Measurements from ENCODE around the gene PTGES2.
"Not testable (repeated sequence)": the region's sequence is repeated elsewhere in the genome, so short reads cannot be mapped to it uniquely, and the experiment has no call there.

Gene PTGES2

DNA sequence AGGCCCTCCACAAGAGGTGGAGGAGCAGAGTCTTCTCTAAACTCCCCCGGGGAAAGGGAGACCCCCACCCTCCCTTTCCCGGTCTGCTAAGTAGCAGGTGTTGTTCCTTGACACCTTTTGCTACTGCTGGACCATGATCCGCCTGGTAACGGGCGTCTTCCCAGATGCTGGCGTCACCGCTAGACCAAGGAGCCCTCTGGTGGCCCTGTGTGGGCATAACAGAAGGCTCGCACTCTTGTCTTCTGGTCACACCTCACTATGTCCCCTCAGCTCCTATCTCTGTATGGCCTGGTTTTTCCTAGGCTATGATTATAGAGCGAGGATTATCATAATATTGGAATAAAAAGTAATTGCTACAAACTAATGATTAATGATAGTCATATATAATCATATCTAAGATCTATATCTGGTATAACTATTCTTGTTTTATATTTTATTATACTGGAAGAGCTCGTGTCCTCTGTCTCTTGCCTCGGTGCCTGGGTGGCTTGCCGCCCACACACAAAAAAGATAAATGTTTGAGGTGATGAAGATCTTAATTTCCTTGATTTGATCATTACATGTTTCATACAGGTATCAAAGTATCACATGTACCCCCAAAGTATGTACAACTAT lies 2.6 kb upstream of the PTGES2 start:
- not testable (repeated sequence) for H3F3A ChIP-seq (ENCODE audit: insufficient read depth, low read length); H3K4me1 ChIP-seq (ENCODE audit: low read length); H3K4me2 ChIP-seq (ENCODE audit: low read depth, low read length)

DNA sequence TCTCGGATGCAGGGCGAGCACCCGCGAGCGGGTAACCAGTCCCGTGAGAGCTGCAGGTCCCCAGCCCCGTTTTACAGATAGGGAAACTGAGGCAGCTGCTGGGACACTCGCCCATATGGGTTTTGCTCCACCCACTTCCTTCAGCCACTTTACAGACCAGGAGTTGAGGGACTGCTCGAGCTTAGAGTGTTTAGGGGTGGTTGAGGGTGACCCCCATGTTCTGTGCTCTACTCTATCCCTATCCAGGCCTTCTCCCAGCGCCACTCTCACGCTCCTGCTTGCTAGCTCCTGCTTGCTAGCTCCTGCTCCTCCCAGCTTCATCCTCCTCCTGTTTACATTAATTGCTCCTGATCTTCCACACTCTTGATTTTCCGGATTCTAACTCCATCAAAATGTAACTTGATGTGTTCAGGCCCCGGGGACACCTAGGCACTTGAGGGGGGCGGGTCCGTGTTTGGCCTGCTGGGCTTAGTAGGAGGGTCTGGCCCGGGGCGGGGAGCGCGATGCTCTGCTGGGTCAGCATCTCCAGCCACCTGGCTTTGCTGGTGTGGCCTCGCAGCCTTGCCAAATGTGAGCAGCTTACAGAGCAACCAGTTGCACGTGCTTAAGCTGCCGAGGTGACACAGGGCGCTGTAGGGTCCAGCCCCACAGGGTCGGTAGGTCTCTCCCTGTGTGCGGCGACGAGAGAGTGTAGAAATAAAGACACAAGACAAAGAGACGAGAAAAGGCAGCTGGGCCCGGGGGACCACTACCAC lies 1.5 kb upstream of the PTGES2 start:
- H3K4me2 ChIP-seq (ENCODE audit: low read depth, low read length), result peak overlapping the region; percentile 89
- H3K9me2 ChIP-seq (replicated peaks; ENCODE audit: insufficient read depth, low read length), result no peaks in the 10 kb centered on the region
- H3K79me2 ChIP-seq (ENCODE audit: low read length), result peaks cover 33% of the 10 kb centered on the region
- H3K27ac ChIP-seq (ENCODE audit: low read length), result no peak overlapping the region
- peaks cover 28% of the 10 kb centered on the region for H3K27me3 ChIP-seq (replicated peaks; ENCODE audit: insufficient read depth, low read length)
- H3K9ac ChIP-seq (ENCODE audit: low read length), result peak overlapping the region; percentile 99; the same call in 1 of the 2 replicates
- H3K4me1 ChIP-seq (ENCODE audit: low read length), result peaks cover 7% of the 10 kb centered on the region
- no peaks in the 10 kb centered on the region for H4K20me1 ChIP-seq (ENCODE audit: insufficient read depth, low read length)
- H3F3A ChIP-seq (ENCODE audit: insufficient read depth, low read length), result 0 out of 2 replicates have a peak, but pooled peaks cover 6% of the 10 kb centered on the region
- H2AFZ ChIP-seq (ENCODE audit: low read length), result peak overlapping the region; percentile 97
- no peaks in the 10 kb centered on the region for H3K36me3 ChIP-seq (replicated peaks; ENCODE audit: insufficient read depth, low read length)
- DNase-seq, result peak; percentile 21
- H3K4me3 ChIP-seq (ENCODE audit: low read length), result peak overlapping the region; percentile 71
- no peaks in the 10 kb centered on the region for H3K9me3 ChIP-seq (replicated peaks; ENCODE audit: insufficient read depth, low read length)
- TF ChIP-seq EZH2phosphoT487 (IDR thresholded peaks at IDR 0.05; ENCODE audit: low read length), result no peak

More for the DNA sequence above, 2.6 kb upstream of the PTGES2 start:
- H3K9me2 ChIP-seq (replicated peaks; ENCODE audit: insufficient read depth, low read length); DNase-seq; H3K36me3 ChIP-seq (replicated peaks; ENCODE audit: insufficient read depth, low read length); H3K4me3 ChIP-seq (ENCODE audit: low read length); H3K9ac ChIP-seq (ENCODE audit: low read length); H4K20me1 ChIP-seq (ENCODE audit: insufficient read depth, low read length); H2AFZ ChIP-seq (ENCODE audit: low read length); H3K9me3 ChIP-seq (replicated peaks; ENCODE audit: insufficient read depth, low read length); H3K27ac ChIP-seq (ENCODE audit: low read length): not testable (repeated sequence)
- Histone ChIP-seq H3K27me3 (replicated peaks; ENCODE audit: insufficient read depth, low read length) (peaks cover 34% of the 10 kb centered on the region), H3K79me2 (ENCODE audit: low read length) (peaks cover 24% of the 10 kb centered on the region)
- TF ChIP-seq, protein P1, sequence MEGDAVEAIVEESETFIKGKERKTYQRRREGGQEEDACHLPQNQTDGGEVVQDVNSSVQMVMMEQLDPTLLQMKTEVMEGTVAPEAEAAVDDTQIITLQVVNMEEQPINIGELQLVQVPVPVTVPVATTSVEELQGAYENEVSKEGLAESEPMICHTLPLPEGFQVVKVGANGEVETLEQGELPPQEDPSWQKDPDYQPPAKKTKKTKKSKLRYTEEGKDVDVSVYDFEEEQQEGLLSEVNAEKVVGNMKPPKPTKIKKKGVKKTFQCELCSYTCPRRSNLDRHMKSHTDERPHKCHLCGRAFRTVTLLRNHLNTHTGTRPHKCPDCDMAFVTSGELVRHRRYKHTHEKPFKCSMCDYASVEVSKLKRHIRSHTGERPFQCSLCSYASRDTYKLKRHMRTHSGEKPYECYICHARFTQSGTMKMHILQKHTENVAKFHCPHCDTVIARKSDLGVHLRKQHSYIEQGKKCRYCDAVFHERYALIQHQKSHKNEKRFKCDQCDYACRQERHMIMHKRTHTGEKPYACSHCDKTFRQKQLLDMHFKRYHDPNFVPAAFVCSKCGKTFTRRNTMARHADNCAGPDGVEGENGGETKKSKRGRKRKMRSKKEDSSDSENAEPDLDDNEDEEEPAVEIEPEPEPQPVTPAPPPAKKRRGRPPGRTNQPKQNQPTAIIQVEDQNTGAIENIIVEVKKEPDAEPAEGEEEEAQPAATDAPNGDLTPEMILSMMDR (IDR thresholded peaks at IDR 0.05; ENCODE audit: low read length), result peak; percentile 9; the same call in 1 of the 2 replicates

DNA sequence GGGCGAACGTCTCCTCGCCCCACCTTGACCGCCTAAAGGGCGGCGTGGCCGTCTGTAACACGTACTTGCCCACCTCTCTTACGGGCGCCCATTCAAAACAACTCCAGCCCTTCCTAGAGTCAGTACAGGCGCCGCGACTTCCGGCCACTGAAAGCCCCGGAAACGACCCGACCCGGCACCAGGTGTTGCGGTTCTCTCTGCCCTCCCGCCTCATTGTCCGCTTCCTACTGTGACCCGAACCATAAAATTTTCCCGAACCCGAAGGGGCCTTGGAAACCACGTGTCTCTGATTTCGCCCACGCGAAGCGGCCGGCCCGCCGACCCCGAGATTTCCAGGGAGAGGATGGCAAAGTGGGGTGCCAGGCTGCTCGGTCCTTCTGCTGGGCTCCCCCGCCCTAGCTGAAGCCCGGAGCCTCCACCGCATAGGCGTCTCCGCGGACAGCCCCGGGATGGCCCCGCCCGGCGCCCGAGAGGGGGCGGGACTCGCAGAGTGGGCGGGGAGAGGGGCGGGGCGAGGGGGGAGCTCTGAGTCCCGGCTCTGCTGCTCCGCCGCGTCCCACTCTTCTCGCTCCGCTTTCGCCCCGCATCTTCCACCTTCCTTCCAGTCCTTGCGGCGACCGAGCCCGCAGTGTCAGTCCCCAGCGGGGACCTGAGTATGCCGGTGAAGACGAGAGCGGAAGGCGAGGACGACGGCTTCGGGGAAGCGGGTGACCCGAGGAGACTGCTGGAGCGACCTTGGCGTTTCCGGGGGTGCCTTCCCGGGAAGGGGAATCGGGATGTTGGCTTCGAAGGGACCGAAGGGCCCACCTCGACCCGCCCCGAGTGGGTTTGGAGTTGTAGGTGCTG lies 684 bp upstream of the PTGES2 start:
- peak overlapping the region; percentile 99 for H3K9ac ChIP-seq (ENCODE audit: low read length)
- peak overlapping the region; percentile 87 for H3K27ac ChIP-seq (ENCODE audit: low read length)
- H2AFZ ChIP-seq (ENCODE audit: low read length), result peak overlapping the region; percentile 97
- peaks cover 20% of the 10 kb centered on the region for H3K27me3 ChIP-seq (replicated peaks; ENCODE audit: insufficient read depth, low read length)
- H3K79me2 ChIP-seq (ENCODE audit: low read length), result peaks cover 33% of the 10 kb centered on the region
- no peaks in the 10 kb centered on the region for H3K9me3 ChIP-seq (replicated peaks; ENCODE audit: insufficient read depth, low read length)
- peak; percentile 92 for DNase-seq
- H4K20me1 ChIP-seq (ENCODE audit: insufficient read depth, low read length), result no peaks in the 10 kb centered on the region
- peaks cover 7% of the 10 kb centered on the region for H3K4me1 ChIP-seq (ENCODE audit: low read length)
- 0 out of 2 replicates have a peak, but pooled peaks cover 6% of the 10 kb centered on the region for H3F3A ChIP-seq (ENCODE audit: insufficient read depth, low read length)
- TF ChIP-seq, protein P1 (IDR thresholded peaks at IDR 0.05; ENCODE audit: low read length), result no peak
- TF ChIP-seq EZH2phosphoT487 (IDR thresholded peaks at IDR 0.05; ENCODE audit: low read length), result no peak
- TF ChIP-seq EZH2 (optimal IDR thresholded peaks at IDR 0.05; ENCODE audit: low read depth, low read length), result no peak
- H3K9me2 ChIP-seq (replicated peaks; ENCODE audit: insufficient read depth, low read length), result no peaks in the 10 kb centered on the region
- peak overlapping the region; percentile 89 for H3K4me2 ChIP-seq (ENCODE audit: low read depth, low read length)
- no peaks in the 10 kb centered on the region for H3K36me3 ChIP-seq (replicated peaks; ENCODE audit: insufficient read depth, low read length)
- H3K4me3 ChIP-seq (ENCODE audit: low read length), result peak overlapping the region; percentile 71

Data from MM.1S (cell line).